Ascending aorta (tissue), 2 donors: ENCODE data around the gene YPEL5. TPM values are rescaled to one million over a fixed set of nuclear protein-coding genes. Genes with fewer than 3 reads are reported as not detected.

Experiments
- DNase-seq, 2 donors: peaks; one replicate each; pipeline ENCODE4 v3.0.0-alpha.2; 2019; ENCODE audit warnings: low spot score in 2 of 2
- H3K27ac ChIP-seq, 2 donors: fragments of 200-600 bp; sonication (generic); one replicate each; pipeline ENCODE4 v1.5.1; 2016 to 2017; ENCODE audit warnings: mild to moderate bottlenecking in 1 of 2
- H3K27me3 ChIP-seq: fragments of 200-600 bp; sonication (generic); one replicate; pipeline ENCODE4 v1.5.1; 2017
- H3K36me3 ChIP-seq, 2 donors: fragments of 200-600 bp; sonication (generic); one replicate each; pipeline ENCODE4 v1.5.1; 2016
- H3K4me1 ChIP-seq, 2 donors: fragments of 200-600 bp; sonication (generic); one replicate each; pipeline ENCODE4 v1.5.1; 2016 to 2017; ENCODE audit warnings: mild to moderate bottlenecking in 1 of 2
- H3K4me3 ChIP-seq, 2 donors: fragments of 200-600 bp; sonication (generic); one replicate each; pipeline ENCODE4 v1.5.1; 2016 to 2017; ENCODE audit warnings: mild to moderate bottlenecking in 1 of 2
- H3K9me3 ChIP-seq, 2 donors: fragments of 200-600 bp; sonication (generic); one replicate each; pipeline ENCODE4 v1.5.1; 2016
- intact Hi-C: fragments of 100-400 bp; cut with DNase I; formaldehyde crosslinking; loops from one replicate; pipeline ENCODE4 v1.15.1; 2023
- total RNA-seq: library from RNA; depleted of rRNA; stranded (reverse); fragments of >200 nt; gene quantifications from one replicate; pipeline ENCODE4 v1.1.0, GENCODE V29; 2016
- TF ChIP-seq, protein P1 (sequence below), 3 experiments: fragments of 200-600 bp in 2 of 3; fragments of 450-650 bp in 1 of 3; sonication (generic) in 2 of 3; IDR thresholded peaks; one replicate each; pipeline ENCODE4 v1.5.1; 2016 to 2019; ENCODE audit warnings: antibody characterized with exemption in 3 of 3, mild to moderate bottlenecking in 1 of 3, moderate library complexity in 1 of 3

The YPEL5 gene
- total RNA-seq, 1 donor from 2014 or later: 14.2 TPM

DNA sequence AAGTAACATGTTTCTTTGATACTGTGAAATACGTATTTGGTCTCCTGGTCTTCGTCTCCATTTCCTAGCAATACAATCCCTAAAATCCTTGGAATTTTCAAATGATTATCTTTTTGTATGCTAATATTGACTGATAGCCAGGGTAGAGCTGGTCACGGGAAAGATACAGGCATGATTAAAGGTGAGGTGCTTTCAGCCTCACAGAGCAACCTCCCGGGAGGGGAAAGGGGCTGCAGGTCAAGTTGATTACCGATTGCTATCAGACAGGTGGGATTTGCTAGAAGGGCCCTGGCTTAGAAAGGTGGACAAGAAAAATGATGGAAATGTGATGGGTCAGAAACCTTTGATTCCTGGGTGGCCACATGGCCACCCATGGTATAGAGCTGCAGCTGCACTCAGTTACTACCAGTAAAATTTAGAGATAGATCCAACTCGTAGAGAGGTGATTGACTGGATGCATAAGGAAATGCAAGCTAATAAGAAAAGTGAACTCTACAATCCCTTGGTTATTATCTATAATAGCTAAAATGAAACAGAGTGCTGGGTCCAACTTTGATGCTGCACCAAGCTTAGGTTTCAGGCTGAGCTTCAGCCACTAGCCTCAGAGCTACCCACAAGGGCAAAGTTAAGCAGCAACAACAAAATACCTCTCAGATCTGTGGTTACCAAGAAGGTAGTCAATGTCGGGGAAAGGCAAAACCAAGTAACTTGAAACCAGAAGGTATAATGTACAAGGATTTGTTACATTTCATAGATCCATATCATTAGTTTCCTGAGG lies 15.3 kb downstream of the YPEL5 start:
- DNase-seq: no peak
- Histone ChIP-seq H3K36me3 (peaks cover 34% of the 10 kb centered on the region in 2 donors), H3K27me3 (no peaks in the 10 kb centered on the region), H3K4me1 (peaks cover 0 to 2% of the 10 kb centered on the region in 2 donors), H3K27ac (no peak overlapping the region), H3K9me3 (no peaks in the 10 kb centered on the region), H3K4me3 (no peak overlapping the region)
- intact Hi-C loops: loop anchor here (10.0 kb wide), 1 partner anchor 973 kb away; the partner anchor contains the start of gene GALNT14
- TF ChIP-seq, protein P1, sequence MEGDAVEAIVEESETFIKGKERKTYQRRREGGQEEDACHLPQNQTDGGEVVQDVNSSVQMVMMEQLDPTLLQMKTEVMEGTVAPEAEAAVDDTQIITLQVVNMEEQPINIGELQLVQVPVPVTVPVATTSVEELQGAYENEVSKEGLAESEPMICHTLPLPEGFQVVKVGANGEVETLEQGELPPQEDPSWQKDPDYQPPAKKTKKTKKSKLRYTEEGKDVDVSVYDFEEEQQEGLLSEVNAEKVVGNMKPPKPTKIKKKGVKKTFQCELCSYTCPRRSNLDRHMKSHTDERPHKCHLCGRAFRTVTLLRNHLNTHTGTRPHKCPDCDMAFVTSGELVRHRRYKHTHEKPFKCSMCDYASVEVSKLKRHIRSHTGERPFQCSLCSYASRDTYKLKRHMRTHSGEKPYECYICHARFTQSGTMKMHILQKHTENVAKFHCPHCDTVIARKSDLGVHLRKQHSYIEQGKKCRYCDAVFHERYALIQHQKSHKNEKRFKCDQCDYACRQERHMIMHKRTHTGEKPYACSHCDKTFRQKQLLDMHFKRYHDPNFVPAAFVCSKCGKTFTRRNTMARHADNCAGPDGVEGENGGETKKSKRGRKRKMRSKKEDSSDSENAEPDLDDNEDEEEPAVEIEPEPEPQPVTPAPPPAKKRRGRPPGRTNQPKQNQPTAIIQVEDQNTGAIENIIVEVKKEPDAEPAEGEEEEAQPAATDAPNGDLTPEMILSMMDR (IDR thresholded peaks at IDR 0.05): no peak

DNA sequence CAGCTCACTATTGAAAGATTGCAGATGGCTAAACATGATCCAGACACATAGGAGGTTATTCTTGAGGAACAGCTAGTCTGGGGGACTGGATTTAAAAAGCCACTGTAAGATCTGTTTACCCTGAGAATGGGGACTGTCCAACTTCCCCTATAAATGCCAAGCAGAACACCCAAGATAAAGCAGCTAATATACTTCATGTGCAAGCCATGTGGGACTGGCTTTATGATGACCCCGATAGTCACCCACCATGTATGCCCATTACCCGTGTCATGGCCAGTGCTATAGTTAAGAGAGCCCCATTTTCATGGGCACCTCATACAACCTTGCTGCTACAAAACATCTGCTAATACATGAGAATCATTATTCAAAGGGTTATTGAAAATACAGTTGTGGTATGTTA lies 16.0 kb downstream of the YPEL5 start:
- no peaks in the 10 kb centered on the region for H3K9me3 ChIP-seq
- no peak overlapping the region for H3K27ac ChIP-seq
- peaks cover 27% of the 10 kb centered on the region in 2 donors for H3K36me3 ChIP-seq
- H3K27me3 ChIP-seq: no peaks in the 10 kb centered on the region
- H3K4me1 ChIP-seq: peaks cover 0 to 2% of the 10 kb centered on the region in 2 donors
- intact Hi-C loops: loop anchor here (10.0 kb wide), 1 partner anchor 972 kb away; the partner anchor contains the start of gene GALNT14
- no peak for DNase-seq
- no peak overlapping the region for H3K4me3 ChIP-seq
- TF ChIP-seq, protein P1 (IDR thresholded peaks at IDR 0.05): no peak

DNA sequence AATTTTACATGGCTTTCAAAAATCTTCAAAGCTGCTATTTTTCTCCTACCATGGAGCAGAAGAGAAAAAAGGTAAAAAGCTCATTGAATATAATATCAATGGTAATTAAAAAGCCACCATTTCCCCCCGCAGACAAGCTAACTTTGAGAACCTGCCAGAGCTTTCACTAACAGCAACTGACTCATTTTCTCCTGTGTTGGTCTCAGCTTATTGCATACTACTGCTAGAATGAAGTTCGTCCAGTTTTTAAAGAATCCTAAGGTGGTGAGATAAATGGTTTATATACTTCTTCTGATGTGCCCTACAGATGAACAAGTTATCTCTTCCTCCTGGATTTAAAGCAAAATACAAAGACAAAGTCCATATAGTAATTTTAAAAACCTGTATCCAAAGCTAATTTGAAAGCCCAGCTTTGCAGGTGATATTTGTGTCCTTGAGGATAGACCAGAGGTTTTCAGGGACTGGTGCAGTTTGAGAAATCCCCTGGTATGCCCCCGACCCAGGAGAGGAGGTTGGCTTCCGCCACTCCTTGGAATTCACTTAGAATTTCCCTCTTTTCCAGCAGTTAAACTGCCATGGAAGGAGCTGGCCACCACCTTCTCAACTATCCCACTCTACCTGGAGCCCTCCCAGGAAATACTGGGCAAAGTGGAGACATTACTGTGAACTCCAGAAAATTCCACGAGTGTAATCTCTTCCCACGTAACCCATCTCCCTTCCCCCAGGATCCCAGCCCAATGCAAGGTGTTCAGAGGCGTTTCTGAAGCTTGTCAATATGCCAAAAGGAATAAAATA lies 17.5 kb downstream of the YPEL5 start:
- H3K36me3 ChIP-seq: peaks cover 12 to 13% of the 10 kb centered on the region in 2 donors
- H3K27me3 ChIP-seq: no peaks in the 10 kb centered on the region
- peaks cover 0 to 2% of the 10 kb centered on the region in 2 donors for H3K4me1 ChIP-seq
- TF ChIP-seq, protein P1 (IDR thresholded peaks at IDR 0.05): no peak
- intact Hi-C loops: loop anchor here (10.0 kb wide), 1 partner anchor 970 kb away; the partner anchor contains the start of gene GALNT14
- H3K9me3 ChIP-seq: no peaks in the 10 kb centered on the region
- no peak for DNase-seq
- peak overlapping the region in 1 of 2 donors; percentile 35 for H3K27ac ChIP-seq
- no peak overlapping the region for H3K4me3 ChIP-seq

DNA sequence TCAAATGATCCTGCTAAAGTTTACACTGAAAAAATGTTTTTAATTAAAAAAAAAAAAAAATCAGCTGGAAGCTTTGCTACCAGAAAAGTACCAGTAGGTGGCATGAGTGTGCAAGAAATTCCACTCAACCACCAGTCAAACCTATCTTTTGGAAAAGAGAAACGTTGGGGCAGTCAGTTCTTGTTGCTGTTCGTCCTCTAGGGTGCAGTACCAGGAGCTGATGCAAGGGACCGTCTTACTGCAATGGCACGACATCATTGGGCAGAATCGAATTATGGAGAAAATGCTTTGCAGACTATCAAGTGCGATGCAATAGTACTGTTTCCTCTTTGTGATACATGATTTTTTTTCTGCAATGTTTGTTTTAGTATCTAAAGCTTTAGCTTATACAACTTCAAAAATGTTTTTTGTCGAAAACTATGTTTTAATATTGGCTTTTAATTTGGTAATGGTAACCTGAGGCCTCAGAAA lies 18.3 kb downstream of the YPEL5 start:
- Histone ChIP-seq H3K27me3 (no peaks in the 10 kb centered on the region), H3K4me1 (peaks cover 0 to 2% of the 10 kb centered on the region in 2 donors), H3K9me3 (no peaks in the 10 kb centered on the region), H3K36me3 (peaks cover 4 to 5% of the 10 kb centered on the region in 2 donors), H3K27ac (no peak overlapping the region), H3K4me3 (no peak overlapping the region)
- TF ChIP-seq, protein P1 (IDR thresholded peaks at IDR 0.05): peak; percentile 57 to 85 (median 75)
- intact Hi-C loops: loop anchor here (1.0 to 10.0 kb wide), 3 partner anchors 542 to 970 kb away; partner anchors contain the start of gene GALNT14
- DNase-seq: peak in 1 of 2 donors; percentile 70

DNA sequence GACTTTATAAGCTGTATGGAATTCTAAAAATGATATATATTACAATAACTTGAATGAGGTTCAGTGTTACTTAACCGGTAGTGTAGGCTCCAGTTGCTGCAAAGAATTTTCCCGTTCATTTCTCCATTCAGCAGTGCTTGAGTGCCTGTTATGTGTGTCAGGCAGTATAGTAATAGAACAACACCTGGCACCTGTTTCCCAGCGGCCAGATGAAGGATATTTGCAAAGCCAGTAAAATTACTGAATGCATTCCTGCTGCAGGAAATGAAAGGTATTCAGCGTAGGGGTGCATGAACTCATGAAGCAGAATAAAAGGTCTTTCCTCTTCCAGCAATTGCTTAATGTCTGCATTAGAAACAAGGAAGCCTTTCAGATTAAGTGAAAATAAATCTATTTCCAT lies 18.8 kb downstream of the YPEL5 start:
- TF ChIP-seq, protein P1 (IDR thresholded peaks at IDR 0.05): no peak
- Histone ChIP-seq H3K27me3 (no peaks in the 10 kb centered on the region), H3K4me1 (peaks cover 0 to 2% of the 10 kb centered on the region in 2 donors), H3K4me3 (no peak overlapping the region), H3K27ac (no peak overlapping the region), H3K36me3 (no peaks in the 10 kb centered on the region), H3K9me3 (no peaks in the 10 kb centered on the region)
- DNase-seq: no peak
- intact Hi-C loops: loop anchor here (1.0 to 10.0 kb wide), 3 partner anchors 542 to 969 kb away; partner anchors contain the start of gene GALNT14
